ENCODE measurements around the gene GGCT. TPM values are rescaled to one million over a fixed set of nuclear protein-coding genes. Genes with fewer than 3 reads are reported as not detected.

GGCT gene
- polyA plus RNA-seq, 3 donors, result 7.6 to 18.1 (median 10.7) TPM

- no peaks in the 10 kb centered on the region for H3K27me3 Mint-ChIP-seq (ENCODE audit: low read depth in 3 of 3)
- no peak for TF ChIP-seq CTCF (IDR thresholded peaks at IDR 0.05)
- Histone ChIP-seq H4K20me1 (ENCODE audit: insufficient read depth, low read length) (peaks cover 4% of the 10 kb centered on the region), H3K36me3 (replicated peaks in 1 of 2; ENCODE audit: control insufficient read depth in 1 of 2, insufficient read depth in 2 of 2, low read length in 2 of 2) (peaks cover 7 to 21% of the 10 kb centered on the region in 2 donors), H3K9me3 (replicated peaks in 1 of 2; ENCODE audit: control insufficient read depth in 1 of 2, insufficient read depth in 1 of 2, low read length in 2 of 2) (no peaks in the 10 kb centered on the region), H3K9ac (ENCODE audit: insufficient read depth, low read length, poor library complexity, severe bottlenecking) (no peak overlapping the region), H2AFZ (ENCODE audit: insufficient read depth, low read depth, low read length, poor library complexity, severe bottlenecking) (no peak overlapping the region), H3K4me2 (replicated peaks; ENCODE audit: extremely low read depth, low read length, poor library complexity, severe bottlenecking) (no peak overlapping the region), H3K4me3 (replicated peaks in 1 of 3; ENCODE audit: low read depth in 2 of 3, low read length in 3 of 3) (no peak overlapping the region), H3K27ac (ENCODE audit: low read depth in 1 of 2, low read length in 2 of 2) (no peak overlapping the region), H3K79me2 (ENCODE audit: insufficient read depth, low read length) (peaks cover 57% of the 10 kb centered on the region), H3K27me3 (ENCODE audit: control insufficient read depth in 2 of 2, insufficient read depth in 2 of 2, low read length in 2 of 2) (no peaks in the 10 kb centered on the region), H3K4me1 (ENCODE audit: control insufficient read depth in 1 of 2, insufficient read depth in 2 of 2, low read length in 2 of 2) (peaks cover 24 to 29% of the 10 kb centered on the region in 2 donors)
- no CpG with 5 or more reads among the region's 5 CpGs for WGBS (ENCODE audit: insufficient coverage)
- intact Hi-C loops (cut with micrococcal nuclease), result no loop called here
- DNase-seq, result no peak
- H3K4me3 Mint-ChIP-seq, result no peak overlapping the region
- H3K36me3 Mint-ChIP-seq, result peaks cover 17 to 26% of the 10 kb centered on the region in 2 donors
- peaks cover 30% of the 10 kb centered on the region for H3K4me1 Mint-ChIP-seq
- no peak overlapping the region for H3K27ac Mint-ChIP-seq
- no peaks in the 10 kb centered on the region for H3K9me3 Mint-ChIP-seq
Measured at GRCh38 chr7:30501264-30501663, 3.4 kb downstream of the GGCT start.

DNA sequence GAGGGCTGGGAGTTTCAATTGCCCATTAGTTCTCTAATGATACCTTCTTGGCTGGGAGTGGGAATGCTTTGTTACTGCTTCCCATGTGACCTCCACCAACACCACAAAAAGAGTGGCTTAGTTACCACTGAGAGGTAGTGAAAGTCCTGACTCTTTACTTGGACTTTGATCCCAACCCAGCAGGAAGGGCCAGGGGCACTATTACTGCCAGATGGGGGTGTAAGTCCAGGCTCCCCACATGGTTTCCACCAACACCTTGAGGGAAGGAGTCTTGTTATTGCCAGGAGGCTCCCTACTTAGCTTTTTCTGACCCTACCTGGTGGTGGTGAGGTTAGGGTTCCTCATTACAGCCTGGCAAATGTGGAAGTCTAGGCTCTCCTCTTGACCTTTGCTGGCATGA lies 11.4 kb downstream of the GGCT start:
- H3K4me2 ChIP-seq (replicated peaks; ENCODE audit: extremely low read depth, low read length, poor library complexity, severe bottlenecking), result no peak overlapping the region
- intact Hi-C loops (cut with micrococcal nuclease), result no loop called here
- DNase-seq, result no peak
- peaks cover 9 to 16% of the 10 kb centered on the region in 2 donors for H3K36me3 ChIP-seq (replicated peaks in 1 of 2; ENCODE audit: control insufficient read depth in 1 of 2, insufficient read depth in 2 of 2, low read length in 2 of 2)
- H3K79me2 ChIP-seq (ENCODE audit: insufficient read depth, low read length), result no peaks in the 10 kb centered on the region
- Mint-ChIP-seq H3K27ac (no peak overlapping the region), H3K4me3 (no peak overlapping the region), H3K9me3 (peaks cover 5 to 24% (median 17%) of the 10 kb centered on the region in 7 donors), H3K36me3 (peaks cover 17 to 20% of the 10 kb centered on the region in 2 donors), H3K4me1 (no peaks in the 10 kb centered on the region), H3K27me3 (ENCODE audit: low read depth in 3 of 3) (peaks cover 0 to 1% (median 0%) of the 10 kb centered on the region in 3 donors)
- no peak overlapping the region for H3K9ac ChIP-seq (ENCODE audit: insufficient read depth, low read length, poor library complexity, severe bottlenecking)
- no peak overlapping the region for H3K27ac ChIP-seq (ENCODE audit: low read depth in 1 of 2, low read length in 2 of 2)
- H3K9me3 ChIP-seq (replicated peaks in 1 of 2; ENCODE audit: control insufficient read depth in 1 of 2, insufficient read depth in 1 of 2, low read length in 2 of 2), result peaks cover 0 to 4% of the 10 kb centered on the region in 2 donors
- H3K4me3 ChIP-seq (replicated peaks in 1 of 3; ENCODE audit: low read depth in 2 of 3, low read length in 3 of 3), result no peak overlapping the region
- no peaks in the 10 kb centered on the region for H4K20me1 ChIP-seq (ENCODE audit: insufficient read depth, low read length)
- H3K27me3 ChIP-seq (ENCODE audit: control insufficient read depth in 2 of 2, insufficient read depth in 2 of 2, low read length in 2 of 2), result no peaks in the 10 kb centered on the region
- H2AFZ ChIP-seq (ENCODE audit: insufficient read depth, low read depth, low read length, poor library complexity, severe bottlenecking), result no peak overlapping the region
- no peaks in the 10 kb centered on the region for H3K4me1 ChIP-seq (ENCODE audit: control insufficient read depth in 1 of 2, insufficient read depth in 2 of 2, low read length in 2 of 2)
- no peak for TF ChIP-seq CTCF (IDR thresholded peaks at IDR 0.05)

All from CD14-positive monocyte (primary cell).